ENCODE results near the gene FBXO10. TPM values are rescaled to one million over a fixed set of nuclear protein-coding genes. Genes with fewer than 3 reads are reported as not detected.

FBXO10 gene
- total RNA-seq, 1 experiment from 2014 or later: 14.0 TPM

- DNase-seq (ENCODE audit: low spot score): no peak
- TF ChIP-seq CTCF (IDR thresholded peaks at IDR 0.05): no peak
- TF ChIP-seq AFF4 (CRISPR knock-in tag; IDR thresholded peaks at IDR 0.05; ENCODE audit: borderline replicate concordance): no peak
- TF ChIP-seq E2F4 (CRISPR knock-in tag; IDR thresholded peaks at IDR 0.05; ENCODE audit: borderline replicate concordance, low read depth): no peak
- no peak for TF ChIP-seq ATF3 (CRISPR knock-in tag; conservative IDR thresholded peaks at IDR 0.05)
- ATAC-seq: no peak
- H3K36me3 Mint-ChIP-seq: no peaks in the 10 kb centered on the region
- H3K9me3 Mint-ChIP-seq: no peaks in the 10 kb centered on the region
- no peak overlapping the region for H3K27ac Mint-ChIP-seq
- H3K4me3 Mint-ChIP-seq: no peak overlapping the region
- H3K27me3 Mint-ChIP-seq (ENCODE audit: low read depth): no peaks in the 10 kb centered on the region
- ChIA-PET POLR2A (no interaction called here), CTCF (interaction anchor here (0.6 kb wide), 1 partner anchor 738 kb away, joined by 3 read pairs; no protein-coding TSS in a partner anchor)
- peaks cover 23% of the 10 kb centered on the region for H3K4me1 Mint-ChIP-seq
Measured at GRCh38 chr9:37619806-37620205, 43.6 kb upstream of the FBXO10 start.

GRCh38 chr9:37618817-37619216 is 42.6 kb upstream of the FBXO10 start:
- CTCF ChIA-PET: no interaction called here
- POLR2A ChIA-PET: no interaction called here

More at GRCh38 chr9:37618817-37619216, 42.6 kb upstream of the FBXO10 start:
- DNase-seq (ENCODE audit: low spot score) (no peak), ATAC-seq (no peak)
- Mint-ChIP-seq H3K27ac (no peak overlapping the region), H3K36me3 (no peaks in the 10 kb centered on the region), H3K4me1 (peaks cover 14% of the 10 kb centered on the region), H3K9me3 (no peaks in the 10 kb centered on the region), H3K27me3 (ENCODE audit: low read depth) (no peaks in the 10 kb centered on the region), H3K4me3 (no peak overlapping the region)
- TF ChIP-seq STAT6 (CRISPR knock-in tag; conservative IDR thresholded peaks at IDR 0.05; ENCODE audit: low read depth): no peak
- TF ChIP-seq FOXK1 (CRISPR knock-in tag; IDR thresholded peaks at IDR 0.05): no peak
- no peak for TF ChIP-seq OVOL2 (CRISPR knock-in tag; IDR thresholded peaks at IDR 0.05; ENCODE audit: borderline replicate concordance)
- TF ChIP-seq ZNF263 (CRISPR knock-in tag; IDR thresholded peaks at IDR 0.05; ENCODE audit: low read depth): no peak
- TF ChIP-seq JUN (CRISPR knock-in tag; IDR thresholded peaks at IDR 0.05): no peak
- no peak for TF ChIP-seq ATF2 (CRISPR knock-in tag; IDR thresholded peaks at IDR 0.05; ENCODE audit: borderline replicate concordance, low read depth)
- no peak for TF ChIP-seq EMX1 (CRISPR knock-in tag; IDR thresholded peaks at IDR 0.05)
- TF ChIP-seq FOXP1 (CRISPR knock-in tag; IDR thresholded peaks at IDR 0.05; ENCODE audit: borderline replicate concordance): no peak
- TF ChIP-seq ELF4 (CRISPR knock-in tag; IDR thresholded peaks at IDR 0.05; ENCODE audit: low read depth): no peak
- no peak for TF ChIP-seq IRF1 (CRISPR knock-in tag; IDR thresholded peaks at IDR 0.05)
- no peak for TF ChIP-seq IRF2 (CRISPR knock-in tag; IDR thresholded peaks at IDR 0.05; ENCODE audit: borderline replicate concordance, low read depth)
- no peak for TF ChIP-seq KAT7 (CRISPR knock-in tag; IDR thresholded peaks at IDR 0.05; ENCODE audit: borderline replicate concordance)

All from WTC11 (cell line).